HG02840 (cell line): ENCODE results near the gene KANK2.
"Not testable (repeated sequence)": the region's sequence is repeated elsewhere in the genome, so short reads cannot be mapped to it uniquely, and the experiment has no call there.

Experiments
- ATAC-seq: cut with Tn5 transposase; IDR thresholded peaks from one replicate; pipeline ENCODE4 v1.9.1; 2021; ENCODE audit warnings: mild to moderate bottlenecking, moderate library complexity, moderate number of reproducible peaks; ENCODE audit not compliant: unreplicated experiment, low FRiP score

KANK2 gene

GRCh38 chr19:11198769-11199424, 1.6 kb upstream of the KANK2 start:
- ATAC-seq, result no peak

GRCh38 chr19:11198175-11198534, 810 bp upstream of the KANK2 start:
- ATAC-seq, result no peak

GRCh38 chr19:11196406-11197287, 698 bp downstream of the KANK2 start:
- no peak for ATAC-seq

GRCh38 chr19:11195681-11196080, 1.7 kb downstream of the KANK2 start:
- ATAC-seq, result no peak

GRCh38 chr19:11194656-11195558, 2.4 kb downstream of the KANK2 start:
- ATAC-seq, result no peak

GRCh38 chr19:11194173-11194572, 3.2 kb downstream of the KANK2 start:
- ATAC-seq, result no peak

- ATAC-seq, result no peak
Measured at GRCh38 chr19:11192957-11193939, 4.1 kb downstream of the KANK2 start.

- ATAC-seq, result no peak
Measured at GRCh38 chr19:11191934-11192333, 5.4 kb downstream of the KANK2 start.

GRCh38 chr19:11191273-11191755, 6.0 kb downstream of the KANK2 start:
- ATAC-seq, result no peak

- ATAC-seq, result no peak
Measured at GRCh38 chr19:11190501-11190900, 6.8 kb downstream of the KANK2 start.

GRCh38 chr19:11187441-11187840, 9.9 kb downstream of the KANK2 start:
- ATAC-seq, result no peak

GRCh38 chr19:11182994-11183393, 14.4 kb downstream of the KANK2 start:
- no peak for ATAC-seq

- no peak for ATAC-seq
Measured at GRCh38 chr19:11181488-11181887, 15.9 kb downstream of the KANK2 start.

- ATAC-seq, result not testable (repeated sequence)
Measured at GRCh38 chr19:11180975-11181374, 16.4 kb downstream of the KANK2 start.

- no peak for ATAC-seq
Measured at GRCh38 chr19:11180346-11180745, 17.0 kb downstream of the KANK2 start.

- no peak for ATAC-seq
Measured at GRCh38 chr19:11179716-11180297, 17.5 kb downstream of the KANK2 start.

- ATAC-seq, result not testable (repeated sequence)
Measured at GRCh38 chr19:11179145-11179465, 18.2 kb downstream of the KANK2 start.

- ATAC-seq, result no peak
Measured at GRCh38 chr19:11177592-11177991, 19.8 kb downstream of the KANK2 start.

- no peak for ATAC-seq
Measured at GRCh38 chr19:11176466-11177193, 20.7 kb downstream of the KANK2 start.
